ENCODE results near the gene PLCG2.

The PLCG2 gene

GRCh38 chr16:81882559-81882958 is 103.5 kb downstream of the PLCG2 start:
- no peak for DNase-seq

GRCh38 chr16:81883235-81883634 is 104.1 kb downstream of the PLCG2 start:
- DNase-seq: no peak

GRCh38 chr16:81885976-81886586 is 107.0 kb downstream of the PLCG2 start:
- no peak for DNase-seq

- DNase-seq: no peak
These were observed 109.7 kb downstream of the PLCG2 start for GRCh38 chr16:81888520-81889394.

- DNase-seq: no peak
These were observed 112.8 kb downstream of the PLCG2 start for GRCh38 chr16:81891736-81892364.

GRCh38 chr16:81894592-81894991 is 115.5 kb downstream of the PLCG2 start:
- no peak for DNase-seq

GRCh38 chr16:81896902-81897301 is 117.8 kb downstream of the PLCG2 start:
- DNase-seq: no peak

GRCh38 chr16:81899601-81900000 is 120.5 kb downstream of the PLCG2 start:
- DNase-seq: no peak

- DNase-seq: no peak
These were observed 120.9 kb downstream of the PLCG2 start for GRCh38 chr16:81900014-81900413.

- DNase-seq: no peak
These were observed 121.4 kb downstream of the PLCG2 start for GRCh38 chr16:81900456-81900855.

- no peak for DNase-seq
These were observed 122.4 kb downstream of the PLCG2 start for GRCh38 chr16:81901484-81901883.

- DNase-seq: no peak
These were observed 122.9 kb downstream of the PLCG2 start for GRCh38 chr16:81902025-81902424.

- no peak for DNase-seq
These were observed 125.2 kb downstream of the PLCG2 start for GRCh38 chr16:81904320-81904719.

- DNase-seq: no peak
These were observed 126.2 kb downstream of the PLCG2 start for GRCh38 chr16:81905277-81905676.

GRCh38 chr16:81907681-81908080 is 128.6 kb downstream of the PLCG2 start:
- DNase-seq: no peak

GRCh38 chr16:81908466-81909262 is 129.6 kb downstream of the PLCG2 start:
- no peak for DNase-seq

- no peak for DNase-seq
These were observed 131.3 kb downstream of the PLCG2 start for GRCh38 chr16:81910366-81910885.

- no peak for DNase-seq
These were observed 133.3 kb downstream of the PLCG2 start for GRCh38 chr16:81912395-81912794.

GRCh38 chr16:81913222-81913621 is 134.1 kb downstream of the PLCG2 start:
- DNase-seq: no peak

- no peak for DNase-seq
These were observed 138.3 kb downstream of the PLCG2 start for GRCh38 chr16:81917375-81917774.

- DNase-seq: no peak
These were observed 139.8 kb downstream of the PLCG2 start for GRCh38 chr16:81918927-81919326.

GRCh38 chr16:81920498-81920897 is 141.4 kb downstream of the PLCG2 start:
- no peak for DNase-seq
